ENCODE results near the gene SHROOM4.

DNA sequence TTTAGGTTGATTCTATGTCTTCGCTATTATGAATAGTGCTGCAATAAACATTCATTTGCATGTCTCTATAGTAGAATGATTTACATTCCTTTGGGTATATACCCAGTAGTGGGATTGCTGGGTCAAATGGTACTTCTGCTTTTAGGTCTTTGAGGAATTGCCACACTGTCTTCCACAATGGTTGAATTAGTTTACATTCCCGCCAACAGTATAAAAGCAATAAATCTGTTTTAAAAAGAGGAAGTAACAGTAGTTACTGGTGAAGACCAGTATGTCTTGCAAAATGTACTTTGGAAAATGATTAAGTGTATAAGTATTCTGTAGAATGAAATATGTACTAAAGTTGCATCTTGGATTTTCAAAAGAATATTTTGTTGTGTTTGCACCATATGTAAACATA is 77.3 kb downstream of the SHROOM4 start:
- TF ChIP-seq, protein P1, sequence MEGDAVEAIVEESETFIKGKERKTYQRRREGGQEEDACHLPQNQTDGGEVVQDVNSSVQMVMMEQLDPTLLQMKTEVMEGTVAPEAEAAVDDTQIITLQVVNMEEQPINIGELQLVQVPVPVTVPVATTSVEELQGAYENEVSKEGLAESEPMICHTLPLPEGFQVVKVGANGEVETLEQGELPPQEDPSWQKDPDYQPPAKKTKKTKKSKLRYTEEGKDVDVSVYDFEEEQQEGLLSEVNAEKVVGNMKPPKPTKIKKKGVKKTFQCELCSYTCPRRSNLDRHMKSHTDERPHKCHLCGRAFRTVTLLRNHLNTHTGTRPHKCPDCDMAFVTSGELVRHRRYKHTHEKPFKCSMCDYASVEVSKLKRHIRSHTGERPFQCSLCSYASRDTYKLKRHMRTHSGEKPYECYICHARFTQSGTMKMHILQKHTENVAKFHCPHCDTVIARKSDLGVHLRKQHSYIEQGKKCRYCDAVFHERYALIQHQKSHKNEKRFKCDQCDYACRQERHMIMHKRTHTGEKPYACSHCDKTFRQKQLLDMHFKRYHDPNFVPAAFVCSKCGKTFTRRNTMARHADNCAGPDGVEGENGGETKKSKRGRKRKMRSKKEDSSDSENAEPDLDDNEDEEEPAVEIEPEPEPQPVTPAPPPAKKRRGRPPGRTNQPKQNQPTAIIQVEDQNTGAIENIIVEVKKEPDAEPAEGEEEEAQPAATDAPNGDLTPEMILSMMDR (IDR thresholded peaks at IDR 0.05) = no peak
- TF ChIP-seq, protein P2, sequence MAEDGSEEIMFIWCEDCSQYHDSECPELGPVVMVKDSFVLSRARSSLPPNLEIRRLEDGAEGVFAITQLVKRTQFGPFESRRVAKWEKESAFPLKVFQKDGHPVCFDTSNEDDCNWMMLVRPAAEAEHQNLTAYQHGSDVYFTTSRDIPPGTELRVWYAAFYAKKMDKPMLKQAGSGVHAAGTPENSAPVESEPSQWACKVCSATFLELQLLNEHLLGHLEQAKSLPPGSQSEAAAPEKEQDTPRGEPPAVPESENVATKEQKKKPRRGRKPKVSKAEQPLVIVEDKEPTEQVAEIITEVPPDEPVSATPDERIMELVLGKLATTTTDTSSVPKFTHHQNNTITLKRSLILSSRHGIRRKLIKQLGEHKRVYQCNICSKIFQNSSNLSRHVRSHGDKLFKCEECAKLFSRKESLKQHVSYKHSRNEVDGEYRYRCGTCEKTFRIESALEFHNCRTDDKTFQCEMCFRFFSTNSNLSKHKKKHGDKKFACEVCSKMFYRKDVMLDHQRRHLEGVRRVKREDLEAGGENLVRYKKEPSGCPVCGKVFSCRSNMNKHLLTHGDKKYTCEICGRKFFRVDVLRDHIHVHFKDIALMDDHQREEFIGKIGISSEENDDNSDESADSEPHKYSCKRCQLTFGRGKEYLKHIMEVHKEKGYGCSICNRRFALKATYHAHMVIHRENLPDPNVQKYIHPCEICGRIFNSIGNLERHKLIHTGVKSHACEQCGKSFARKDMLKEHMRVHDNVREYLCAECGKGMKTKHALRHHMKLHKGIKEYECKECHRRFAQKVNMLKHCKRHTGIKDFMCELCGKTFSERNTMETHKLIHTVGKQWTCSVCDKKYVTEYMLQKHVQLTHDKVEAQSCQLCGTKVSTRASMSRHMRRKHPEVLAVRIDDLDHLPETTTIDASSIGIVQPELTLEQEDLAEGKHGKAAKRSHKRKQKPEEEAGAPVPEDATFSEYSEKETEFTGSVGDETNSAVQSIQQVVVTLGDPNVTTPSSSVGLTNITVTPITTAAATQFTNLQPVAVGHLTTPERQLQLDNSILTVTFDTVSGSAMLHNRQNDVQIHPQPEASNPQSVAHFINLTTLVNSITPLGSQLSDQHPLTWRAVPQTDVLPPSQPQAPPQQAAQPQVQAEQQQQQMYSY (CRISPR knock-in tag; IDR thresholded peaks at IDR 0.05) = no peak
- TF ChIP-seq, protein P3, sequence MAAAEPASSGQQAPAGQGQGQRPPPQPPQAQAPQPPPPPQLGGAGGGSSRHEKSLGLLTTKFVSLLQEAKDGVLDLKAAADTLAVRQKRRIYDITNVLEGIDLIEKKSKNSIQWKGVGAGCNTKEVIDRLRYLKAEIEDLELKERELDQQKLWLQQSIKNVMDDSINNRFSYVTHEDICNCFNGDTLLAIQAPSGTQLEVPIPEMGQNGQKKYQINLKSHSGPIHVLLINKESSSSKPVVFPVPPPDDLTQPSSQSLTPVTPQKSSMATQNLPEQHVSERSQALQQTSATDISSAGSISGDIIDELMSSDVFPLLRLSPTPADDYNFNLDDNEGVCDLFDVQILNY (CRISPR knock-in tag; IDR thresholded peaks at IDR 0.05) = no peak
- no peak for TF ChIP-seq ZNF396 (CRISPR knock-in tag; IDR thresholded peaks at IDR 0.05; ENCODE audit: borderline replicate concordance)
- TF ChIP-seq, protein P4, sequence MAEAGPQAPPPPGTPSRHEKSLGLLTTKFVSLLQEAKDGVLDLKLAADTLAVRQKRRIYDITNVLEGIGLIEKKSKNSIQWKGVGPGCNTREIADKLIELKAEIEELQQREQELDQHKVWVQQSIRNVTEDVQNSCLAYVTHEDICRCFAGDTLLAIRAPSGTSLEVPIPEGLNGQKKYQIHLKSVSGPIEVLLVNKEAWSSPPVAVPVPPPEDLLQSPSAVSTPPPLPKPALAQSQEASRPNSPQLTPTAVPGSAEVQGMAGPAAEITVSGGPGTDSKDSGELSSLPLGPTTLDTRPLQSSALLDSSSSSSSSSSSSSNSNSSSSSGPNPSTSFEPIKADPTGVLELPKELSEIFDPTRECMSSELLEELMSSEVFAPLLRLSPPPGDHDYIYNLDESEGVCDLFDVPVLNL (CRISPR knock-in tag; IDR thresholded peaks at IDR 0.05; ENCODE audit: borderline replicate concordance, low read depth) = no peak
- TF ChIP-seq, protein P5, sequence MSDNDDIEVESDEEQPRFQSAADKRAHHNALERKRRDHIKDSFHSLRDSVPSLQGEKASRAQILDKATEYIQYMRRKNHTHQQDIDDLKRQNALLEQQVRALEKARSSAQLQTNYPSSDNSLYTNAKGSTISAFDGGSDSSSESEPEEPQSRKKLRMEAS (CRISPR knock-in tag; IDR thresholded peaks at IDR 0.05) = no peak
- TF ChIP-seq PRRX2 (CRISPR knock-in tag; IDR thresholded peaks at IDR 0.05) = no peak
- TF ChIP-seq FOXJ3 (CRISPR knock-in tag; IDR thresholded peaks at IDR 0.05; ENCODE audit: borderline replicate concordance) = no peak
- no peak for TF ChIP-seq NFYB (CRISPR knock-in tag; conservative IDR thresholded peaks at IDR 0.05; ENCODE audit: low read depth)
- TF ChIP-seq FOXK1 (CRISPR knock-in tag; IDR thresholded peaks at IDR 0.05) = no peak
- TF ChIP-seq, protein P6, sequence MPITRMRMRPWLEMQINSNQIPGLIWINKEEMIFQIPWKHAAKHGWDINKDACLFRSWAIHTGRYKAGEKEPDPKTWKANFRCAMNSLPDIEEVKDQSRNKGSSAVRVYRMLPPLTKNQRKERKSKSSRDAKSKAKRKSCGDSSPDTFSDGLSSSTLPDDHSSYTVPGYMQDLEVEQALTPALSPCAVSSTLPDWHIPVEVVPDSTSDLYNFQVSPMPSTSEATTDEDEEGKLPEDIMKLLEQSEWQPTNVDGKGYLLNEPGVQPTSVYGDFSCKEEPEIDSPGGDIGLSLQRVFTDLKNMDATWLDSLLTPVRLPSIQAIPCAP (CRISPR knock-in tag; IDR thresholded peaks at IDR 0.05) = no peak
- TF ChIP-seq, protein P7, sequence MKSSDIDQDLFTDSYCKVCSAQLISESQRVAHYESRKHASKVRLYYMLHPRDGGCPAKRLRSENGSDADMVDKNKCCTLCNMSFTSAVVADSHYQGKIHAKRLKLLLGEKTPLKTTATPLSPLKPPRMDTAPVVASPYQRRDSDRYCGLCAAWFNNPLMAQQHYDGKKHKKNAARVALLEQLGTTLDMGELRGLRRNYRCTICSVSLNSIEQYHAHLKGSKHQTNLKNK (CRISPR knock-in tag; IDR thresholded peaks at IDR 0.05) = no peak
- TF ChIP-seq, protein P8, sequence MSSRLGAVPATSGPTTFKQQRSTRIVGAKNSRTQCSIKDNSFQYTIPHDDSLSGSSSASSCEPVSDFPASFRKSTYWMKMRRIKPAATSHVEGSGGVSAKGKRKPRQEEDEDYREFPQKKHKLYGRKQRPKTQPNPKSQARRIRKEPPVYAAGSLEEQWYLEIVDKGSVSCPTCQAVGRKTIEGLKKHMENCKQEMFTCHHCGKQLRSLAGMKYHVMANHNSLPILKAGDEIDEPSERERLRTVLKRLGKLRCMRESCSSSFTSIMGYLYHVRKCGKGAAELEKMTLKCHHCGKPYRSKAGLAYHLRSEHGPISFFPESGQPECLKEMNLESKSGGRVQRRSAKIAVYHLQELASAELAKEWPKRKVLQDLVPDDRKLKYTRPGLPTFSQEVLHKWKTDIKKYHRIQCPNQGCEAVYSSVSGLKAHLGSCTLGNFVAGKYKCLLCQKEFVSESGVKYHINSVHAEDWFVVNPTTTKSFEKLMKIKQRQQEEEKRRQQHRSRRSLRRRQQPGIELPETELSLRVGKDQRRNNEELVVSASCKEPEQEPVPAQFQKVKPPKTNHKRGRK (CRISPR knock-in tag; IDR thresholded peaks at IDR 0.05; ENCODE audit: borderline replicate concordance) = no peak

Data from WTC11 (cell line).